Measurements from ENCODE around the gene GCNA.

GCNA gene, protein sequence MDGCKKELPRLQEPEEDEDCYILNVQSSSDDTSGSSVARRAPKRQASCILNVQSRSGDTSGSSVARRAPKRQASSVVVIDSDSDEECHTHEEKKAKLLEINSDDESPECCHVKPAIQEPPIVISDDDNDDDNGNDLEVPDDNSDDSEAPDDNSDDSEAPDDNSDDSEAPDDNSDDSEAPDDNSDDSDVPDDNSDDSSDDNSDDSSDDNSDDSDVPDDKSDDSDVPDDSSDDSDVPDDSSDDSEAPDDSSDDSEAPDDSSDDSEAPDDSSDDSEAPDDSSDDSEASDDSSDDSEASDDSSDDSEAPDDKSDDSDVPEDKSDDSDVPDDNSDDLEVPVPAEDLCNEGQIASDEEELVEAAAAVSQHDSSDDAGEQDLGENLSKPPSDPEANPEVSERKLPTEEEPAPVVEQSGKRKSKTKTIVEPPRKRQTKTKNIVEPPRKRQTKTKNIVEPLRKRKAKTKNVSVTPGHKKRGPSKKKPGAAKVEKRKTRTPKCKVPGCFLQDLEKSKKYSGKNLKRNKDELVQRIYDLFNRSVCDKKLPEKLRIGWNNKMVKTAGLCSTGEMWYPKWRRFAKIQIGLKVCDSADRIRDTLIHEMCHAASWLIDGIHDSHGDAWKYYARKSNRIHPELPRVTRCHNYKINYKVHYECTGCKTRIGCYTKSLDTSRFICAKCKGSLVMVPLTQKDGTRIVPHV

DNA sequence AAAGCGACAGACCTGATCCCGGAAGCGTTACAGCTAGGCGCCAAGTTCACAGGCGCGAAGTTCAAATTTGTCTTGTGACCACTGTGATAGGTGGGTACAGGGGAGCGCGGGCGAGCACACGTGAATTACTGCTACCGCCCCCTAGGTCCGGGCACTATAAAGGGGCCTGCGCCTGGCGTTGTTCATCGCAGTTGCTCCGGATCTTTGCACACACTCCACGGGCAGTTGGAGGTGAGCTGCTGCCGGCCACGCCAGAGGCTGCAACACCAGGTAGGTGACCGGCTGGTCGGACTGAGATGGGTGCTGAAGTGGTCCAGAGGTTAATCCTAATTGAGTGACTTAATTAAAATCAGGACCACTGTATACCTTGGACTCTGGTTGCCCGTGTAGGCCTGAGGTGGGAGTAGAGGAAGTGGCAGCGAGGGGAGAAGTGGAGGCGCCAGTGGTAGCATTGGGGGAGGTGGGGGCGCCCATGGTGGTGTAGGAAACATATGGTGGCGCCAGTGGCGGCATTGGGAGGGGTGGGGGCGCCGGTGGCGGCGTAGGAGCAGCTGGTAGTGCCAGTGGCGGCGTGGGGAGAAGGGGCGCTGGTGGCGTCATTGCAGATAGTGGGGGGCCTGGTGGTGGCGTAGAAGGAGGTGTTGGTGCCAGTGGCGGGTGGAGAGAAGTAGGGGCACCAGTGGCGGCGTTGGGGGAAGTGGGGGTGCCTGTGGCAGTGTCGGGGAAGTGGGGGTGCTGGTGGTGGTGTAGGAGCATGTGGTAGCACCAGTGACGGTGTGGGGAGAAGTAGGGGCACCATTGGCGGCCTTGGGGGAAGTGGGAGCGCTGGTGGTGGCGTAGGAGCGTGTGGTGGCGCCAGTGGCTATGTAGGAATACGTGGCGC is at the start of gene GCNA:
Gene GCNA, plus strand, starts transcription at position 185 of the 883 bp plus-strand sequence. CDS start 2,385 bp downstream, outside the sequence.
- no peak for DNase-seq (ENCODE audit: low read depth)

DNA sequence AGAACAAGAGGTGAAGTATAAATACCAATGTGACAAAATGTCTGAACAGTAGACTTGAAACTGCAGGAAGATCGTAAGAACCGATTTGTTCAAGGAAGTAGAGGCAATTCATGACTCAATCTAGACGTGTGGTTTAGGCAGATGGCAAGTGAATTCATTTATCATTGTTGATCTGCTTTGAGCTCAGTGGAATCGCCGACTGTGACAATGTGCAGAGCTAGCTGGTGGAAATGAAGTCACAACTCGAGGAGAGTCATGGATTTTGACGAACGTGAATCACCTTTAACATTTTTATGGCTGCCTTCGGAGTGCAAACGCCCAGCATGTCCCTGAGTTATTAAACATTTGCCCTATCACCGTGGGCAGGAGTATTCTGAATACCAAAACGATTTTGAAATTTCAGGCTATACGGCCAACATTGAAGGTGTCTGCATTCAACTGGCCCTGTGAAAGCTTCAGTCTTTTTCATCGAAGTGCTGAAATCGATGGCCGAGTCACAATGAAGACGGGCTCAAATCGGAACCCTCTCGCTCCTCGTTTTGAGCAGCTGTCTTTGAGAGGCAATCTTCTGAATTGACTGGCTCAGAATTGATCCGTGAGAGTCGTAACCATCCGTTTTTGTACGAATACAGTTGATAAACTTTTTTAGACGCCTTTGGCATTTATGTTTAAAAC is 46.0 kb upstream of the GCNA start:
- no peak for DNase-seq (ENCODE audit: low read depth)

DNA sequence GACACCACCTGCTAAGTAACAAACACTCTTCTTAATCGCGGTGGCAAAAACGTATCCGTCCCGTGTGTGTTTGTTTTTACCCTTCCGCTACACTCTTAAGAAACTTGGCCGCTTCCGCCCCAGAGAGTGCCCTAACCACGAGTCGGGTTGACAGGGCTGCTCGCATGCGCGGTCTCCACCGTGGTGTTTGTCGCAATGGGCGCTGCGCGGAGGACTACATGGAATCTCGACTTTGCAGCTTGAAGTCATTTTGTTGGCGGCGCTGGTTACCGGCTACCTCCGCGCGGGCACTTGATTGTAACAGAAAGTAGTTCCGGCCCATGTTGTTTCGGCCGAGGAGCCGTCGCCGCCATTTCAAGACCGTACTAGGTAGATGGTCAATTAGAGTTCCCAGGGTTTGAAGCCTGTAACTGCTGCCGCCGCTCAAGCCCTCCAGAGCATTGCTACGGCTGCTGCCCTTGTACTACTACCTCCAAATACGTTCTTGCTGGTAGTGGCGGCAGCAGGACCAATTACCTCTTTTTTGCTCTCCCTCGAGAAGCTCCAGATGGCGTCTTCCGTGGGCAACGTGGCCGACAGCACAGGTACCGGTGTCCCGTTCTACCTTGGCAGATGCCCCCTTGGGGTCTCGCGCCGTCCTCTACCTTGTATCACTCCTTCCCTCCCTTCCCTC is 45.3 kb upstream of the GCNA start, which contains the start of gene OGT:
Gene OGT, plus strand, starts transcription at position 352 of the 673 bp plus-strand sequence. Its CDS starts 196 bp downstream, at position 548.
- peak; percentile 86 for DNase-seq (ENCODE audit: low read depth)

DNA sequence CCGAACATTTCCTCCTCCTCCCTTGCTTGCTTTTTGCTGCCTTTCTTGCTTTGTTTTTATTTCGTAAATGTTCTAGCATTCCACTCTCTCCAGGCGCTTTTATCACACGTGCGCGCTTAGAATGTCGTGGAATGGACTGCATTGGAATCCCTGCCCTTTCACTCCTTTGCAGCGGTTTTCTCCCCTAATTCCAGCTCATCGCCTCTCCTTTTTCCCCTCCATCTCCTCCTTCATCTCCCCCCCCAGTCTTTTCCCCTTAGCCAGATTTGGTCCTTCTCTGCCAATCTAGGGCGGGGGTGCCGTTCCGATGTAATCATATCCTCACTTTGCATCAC is 44.8 kb upstream of the GCNA start:
- DNase-seq (ENCODE audit: low read depth) = no peak

DNA sequence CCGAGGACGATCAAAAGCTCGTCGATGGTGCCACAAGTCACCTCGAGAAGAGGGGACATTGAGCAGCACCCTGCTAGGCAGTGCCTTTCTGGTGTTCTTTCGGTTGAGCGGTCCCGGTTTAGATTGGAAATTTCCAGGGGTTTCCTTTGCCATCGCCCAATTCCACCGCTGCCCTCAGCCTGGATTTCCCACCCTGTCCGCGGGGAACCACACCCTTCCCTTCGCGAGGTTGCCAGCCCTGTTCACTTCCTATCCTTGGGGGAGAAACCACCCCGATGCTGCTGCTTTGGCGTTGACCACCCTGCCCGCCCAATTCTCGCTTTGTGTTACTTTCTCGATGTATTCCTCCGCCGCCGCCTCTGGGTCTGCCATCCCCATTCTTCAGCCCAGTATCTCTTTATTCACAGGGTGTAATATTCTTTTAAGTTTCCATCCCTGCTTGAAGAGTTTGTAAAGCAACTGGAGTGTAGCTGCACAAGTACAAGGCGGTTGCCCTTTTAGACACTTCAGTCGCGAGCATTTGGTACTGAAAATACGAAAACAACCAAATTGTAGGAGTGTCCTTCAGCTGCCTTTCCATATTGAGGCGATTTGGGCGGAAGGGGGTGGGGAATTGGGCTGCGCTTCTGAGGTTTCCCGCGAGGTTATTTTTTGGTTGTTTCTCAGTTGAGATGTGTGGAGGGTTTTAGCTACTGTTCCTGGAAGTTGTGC is 44.2 kb upstream of the GCNA start:
- no peak for DNase-seq (ENCODE audit: low read depth)

DNA sequence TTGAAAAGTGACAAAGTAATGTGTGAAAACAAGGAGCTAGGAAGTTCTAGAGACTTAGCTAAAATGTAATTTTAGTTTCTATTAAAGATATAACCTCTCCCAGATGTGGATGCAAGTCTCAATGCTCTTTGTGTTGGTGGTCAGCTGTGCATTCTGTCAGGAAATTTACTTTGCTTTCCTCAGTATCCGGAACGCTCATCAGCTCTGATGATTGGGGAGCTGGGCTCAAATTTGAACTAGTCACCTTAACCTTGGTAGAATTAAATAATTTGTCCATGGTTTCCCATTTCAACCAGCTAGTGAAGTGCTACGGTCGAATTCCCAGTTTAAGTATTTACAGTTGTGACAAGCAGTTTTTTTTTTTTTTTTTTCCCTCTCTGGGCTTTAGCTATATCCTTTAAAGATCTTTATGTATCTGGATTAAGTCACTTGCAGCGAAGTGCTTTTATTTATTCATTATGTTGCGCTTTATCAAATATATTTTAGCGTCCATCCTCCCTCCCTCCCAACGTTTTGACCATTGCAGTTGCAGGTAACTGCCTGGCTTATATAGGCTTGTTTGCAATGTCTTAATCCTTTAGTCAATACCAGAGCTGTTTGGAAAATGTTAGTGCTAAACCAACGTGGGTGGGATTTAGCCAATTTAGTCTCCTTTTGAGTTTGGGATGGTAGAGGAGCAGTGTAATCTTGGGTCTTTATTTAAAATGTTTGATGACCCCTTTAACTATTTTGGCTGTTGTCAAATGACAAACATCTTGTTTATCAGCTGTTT is 43.3 kb upstream of the GCNA start:
- no peak for DNase-seq (ENCODE audit: low read depth)

DNA sequence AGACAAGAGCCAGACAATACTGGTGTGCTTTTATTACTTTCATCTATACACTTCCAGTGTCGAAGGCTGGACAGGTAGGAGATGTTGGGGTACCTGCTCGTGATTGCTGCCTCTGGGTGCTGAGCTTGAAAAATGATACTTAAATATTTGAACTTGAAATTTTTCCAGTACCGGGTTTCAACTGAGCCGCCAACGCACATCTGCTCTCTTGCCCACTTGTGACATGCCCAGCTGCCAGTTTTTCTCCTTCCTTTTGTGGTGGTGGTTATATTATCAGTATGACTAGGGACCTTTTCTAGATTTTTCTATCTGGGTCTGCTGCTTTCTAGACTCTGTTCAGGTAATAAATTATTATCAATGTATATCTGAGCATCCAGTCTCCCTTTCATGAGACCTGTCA is 42.0 kb upstream of the GCNA start:
- no peak for DNase-seq (ENCODE audit: low read depth)

DNA sequence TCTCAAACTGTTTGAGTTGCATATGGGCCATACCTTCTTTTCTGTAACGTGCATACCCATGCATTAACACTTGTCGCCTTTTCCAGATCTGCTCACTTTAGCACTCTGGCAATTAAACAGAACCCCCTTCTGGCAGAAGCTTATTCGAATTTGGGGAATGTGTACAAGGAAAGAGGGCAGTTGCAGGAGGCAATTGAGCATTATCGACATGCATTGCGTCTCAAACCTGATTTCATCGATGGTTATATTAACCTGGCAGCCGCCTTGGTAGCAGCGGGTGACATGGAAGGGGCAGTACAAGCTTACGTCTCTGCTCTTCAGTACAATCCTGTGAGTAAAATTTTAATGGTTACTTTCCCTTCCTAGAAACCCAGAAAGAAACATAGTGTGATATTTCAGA is 40.5 kb upstream of the GCNA start:
- no peak for DNase-seq (ENCODE audit: low read depth)

DNA sequence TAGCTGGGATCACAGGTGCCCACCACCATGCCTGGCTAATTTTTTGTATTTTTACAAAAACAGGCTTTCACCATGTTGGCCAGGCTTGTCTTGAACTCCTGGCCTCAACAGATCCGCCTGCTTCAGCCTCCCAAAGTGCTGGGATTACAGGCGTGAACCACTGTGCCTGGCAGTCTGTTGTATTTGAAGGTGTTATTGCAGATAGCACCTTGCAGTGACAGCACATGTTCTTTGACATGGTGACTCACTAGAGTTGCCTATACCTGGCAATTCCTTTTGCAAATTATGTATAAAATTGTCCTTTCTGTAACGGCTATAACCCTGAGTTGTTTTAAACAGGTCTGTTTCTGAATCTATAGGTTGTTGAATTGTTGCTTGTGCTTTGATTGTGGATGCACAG is 37.4 kb upstream of the GCNA start:
- DNase-seq (ENCODE audit: low read depth) = no peak

DNA sequence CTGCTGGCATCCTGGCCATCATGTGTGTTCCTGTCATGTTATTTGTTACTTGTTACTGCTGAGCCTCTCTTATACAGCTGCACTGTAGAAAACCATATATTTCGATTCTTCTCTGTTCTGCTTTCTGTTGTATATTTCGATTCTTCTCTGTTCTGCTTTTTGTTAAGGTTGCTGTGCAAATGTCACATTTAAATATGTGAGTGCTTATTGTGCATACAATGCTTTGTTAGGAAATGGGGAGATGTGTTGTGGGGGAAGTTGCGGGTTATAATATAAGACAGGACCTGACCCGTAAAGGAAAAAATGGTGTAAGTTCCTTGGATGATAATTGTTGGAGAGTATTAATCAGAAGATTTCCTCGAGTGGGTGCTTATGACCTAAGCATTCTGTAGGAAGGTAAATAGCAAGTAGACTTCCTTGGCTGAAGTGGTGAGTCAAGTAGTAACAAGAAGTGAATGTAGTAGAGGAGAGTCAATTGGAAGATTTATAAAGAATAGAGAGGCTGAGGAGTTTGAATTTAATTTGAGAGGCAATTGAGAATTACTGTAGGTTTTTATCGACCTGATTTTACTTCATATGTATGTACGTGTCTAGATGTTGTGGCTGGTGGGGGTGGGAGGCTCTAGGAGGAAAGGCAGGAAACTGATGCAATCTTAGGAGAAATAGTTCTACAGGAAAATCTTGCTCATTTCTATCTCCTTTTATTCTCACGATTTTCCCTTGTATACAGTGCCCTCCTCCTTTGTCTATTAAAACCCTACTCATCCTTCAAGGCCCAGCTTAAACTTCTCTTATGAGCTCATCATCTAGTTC is 36.8 kb upstream of the GCNA start:
- DNase-seq (ENCODE audit: low read depth) = no peak

DNA sequence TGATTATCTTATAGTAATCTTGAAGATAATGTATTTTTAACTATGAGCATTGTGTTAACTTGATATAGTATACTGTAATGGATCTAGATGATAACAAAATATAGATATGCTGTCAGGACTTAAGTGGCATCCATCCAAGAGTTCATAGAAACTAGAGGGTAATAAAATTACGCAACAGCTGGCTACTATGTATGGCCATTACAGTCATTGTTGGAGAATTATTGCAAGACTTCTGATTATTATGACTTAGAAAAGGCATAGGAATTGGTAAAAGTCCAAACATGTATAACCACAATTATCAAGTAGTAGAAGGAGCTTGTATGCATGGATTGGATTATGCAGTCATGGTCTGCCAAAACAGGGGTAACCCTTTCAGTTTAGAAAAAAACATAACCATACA is 35.8 kb upstream of the GCNA start:
- no peak for DNase-seq (ENCODE audit: low read depth)

DNA sequence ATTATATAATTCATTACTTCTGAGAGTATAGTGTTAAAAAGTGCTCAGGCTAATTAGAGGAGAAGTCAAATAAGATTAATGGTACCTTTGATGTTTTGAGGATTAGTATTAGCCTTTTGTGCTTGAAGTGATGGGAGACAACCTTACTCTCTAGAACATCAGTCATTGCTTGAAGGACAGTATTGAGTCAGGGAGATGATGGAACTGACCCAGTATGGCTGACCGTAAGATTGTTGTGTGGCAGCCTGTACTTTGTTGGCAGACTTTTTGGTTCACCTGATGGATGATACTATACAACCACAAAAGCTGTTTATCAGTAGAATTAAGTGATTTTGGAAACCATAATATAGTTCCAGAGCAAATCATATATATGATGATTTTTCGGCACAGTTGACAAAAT is 35.4 kb upstream of the GCNA start:
- no peak for DNase-seq (ENCODE audit: low read depth)

DNA sequence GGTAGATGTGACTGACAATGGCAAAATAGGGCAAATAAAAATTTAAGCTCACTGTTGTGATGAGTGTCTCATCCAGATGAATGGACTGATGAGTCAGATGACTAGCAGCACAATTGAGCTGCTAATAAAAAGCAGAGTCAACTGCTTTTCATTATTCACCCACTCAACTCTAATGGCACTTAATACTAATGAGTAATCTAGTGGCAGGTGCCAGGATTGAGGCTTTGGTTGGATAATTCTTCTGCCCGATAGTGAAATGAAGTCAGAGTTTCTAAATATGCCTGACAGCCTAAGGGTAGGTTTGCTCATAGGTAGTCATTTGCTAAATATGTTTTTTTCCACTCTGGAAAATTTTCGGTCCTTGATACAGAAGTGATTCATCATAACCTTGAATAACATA is 34.9 kb upstream of the GCNA start:
- no peak for DNase-seq (ENCODE audit: low read depth)

DNA sequence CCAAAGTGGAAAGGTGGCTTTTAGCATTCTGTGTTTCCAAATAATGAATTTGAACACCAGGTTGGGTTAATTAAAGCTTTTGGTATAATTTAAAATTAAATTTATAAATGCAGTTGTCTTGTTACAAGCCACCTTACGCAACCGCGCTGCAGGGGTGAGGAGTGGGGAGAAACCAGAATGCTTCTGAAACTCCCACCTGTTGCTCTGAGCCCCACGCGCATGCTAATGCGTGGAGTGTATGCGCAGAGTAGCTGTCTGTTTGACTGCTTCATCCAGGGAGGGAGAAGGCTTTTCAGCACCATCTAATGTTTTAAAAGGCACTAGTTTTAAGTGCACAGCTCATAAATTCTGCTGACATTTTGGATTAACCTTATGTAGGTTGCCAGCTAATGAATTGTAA is 32.9 kb upstream of the GCNA start:
- DNase-seq (ENCODE audit: low read depth) = no peak

DNA sequence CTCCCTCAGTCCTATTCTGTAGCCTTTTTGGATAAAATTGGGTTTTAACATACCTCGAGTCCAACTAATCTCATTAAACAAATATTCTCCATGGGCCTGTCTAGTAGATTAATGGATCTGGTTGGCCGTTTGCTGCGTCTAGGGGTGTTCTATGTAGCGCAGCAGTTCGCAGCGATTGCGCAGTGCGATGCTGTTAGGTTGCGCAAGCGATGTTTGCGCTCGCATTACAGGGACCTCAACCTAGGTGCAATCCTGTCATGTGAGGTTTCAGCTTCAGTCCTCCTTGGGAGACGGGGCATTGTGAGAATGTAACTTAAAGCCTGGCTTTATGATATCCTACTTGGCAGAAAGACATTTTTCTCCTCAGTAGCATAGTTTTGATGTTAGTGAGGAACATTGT is 31.4 kb upstream of the GCNA start:
- no peak for DNase-seq (ENCODE audit: low read depth)

DNA sequence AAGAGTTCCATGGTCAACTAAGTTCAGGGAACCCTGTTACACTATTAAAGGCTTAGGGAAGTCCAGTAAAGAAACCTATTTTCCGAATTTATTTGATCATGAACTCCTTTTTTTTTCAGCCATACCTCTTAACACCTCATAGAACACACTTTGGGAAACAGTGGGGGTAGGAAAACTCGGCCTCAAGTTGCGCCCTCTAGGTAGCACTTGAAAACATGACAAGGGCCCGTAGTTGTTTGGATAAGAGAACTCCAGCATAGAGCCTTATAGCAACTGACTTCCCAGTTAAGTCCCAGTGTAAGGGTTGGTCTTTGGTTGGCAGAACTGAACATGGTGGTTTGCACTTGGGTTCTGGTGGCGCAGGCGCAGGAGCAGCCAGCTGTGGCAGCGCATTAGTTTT is 30.9 kb upstream of the GCNA start:
- no peak for DNase-seq (ENCODE audit: low read depth)

DNA sequence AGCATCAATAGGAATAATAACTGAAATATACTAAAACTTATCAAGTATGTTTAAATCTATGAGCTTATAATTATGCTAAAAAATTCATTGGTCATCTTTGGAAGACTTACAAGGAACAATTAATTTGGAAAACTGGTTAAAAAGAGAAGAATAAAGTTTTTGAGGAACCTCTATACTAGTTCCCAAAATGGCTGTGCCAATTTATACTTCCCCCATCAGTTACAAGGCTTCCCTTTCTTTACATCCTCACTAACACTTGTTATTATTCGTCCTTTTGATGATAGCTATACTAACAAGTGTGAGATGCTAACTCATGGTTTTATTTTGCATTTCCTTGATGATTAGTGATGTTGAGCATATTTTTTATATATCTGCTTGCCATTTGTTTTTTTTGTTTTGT is 28.3 kb upstream of the GCNA start:
- no peak for DNase-seq (ENCODE audit: low read depth)

DNA sequence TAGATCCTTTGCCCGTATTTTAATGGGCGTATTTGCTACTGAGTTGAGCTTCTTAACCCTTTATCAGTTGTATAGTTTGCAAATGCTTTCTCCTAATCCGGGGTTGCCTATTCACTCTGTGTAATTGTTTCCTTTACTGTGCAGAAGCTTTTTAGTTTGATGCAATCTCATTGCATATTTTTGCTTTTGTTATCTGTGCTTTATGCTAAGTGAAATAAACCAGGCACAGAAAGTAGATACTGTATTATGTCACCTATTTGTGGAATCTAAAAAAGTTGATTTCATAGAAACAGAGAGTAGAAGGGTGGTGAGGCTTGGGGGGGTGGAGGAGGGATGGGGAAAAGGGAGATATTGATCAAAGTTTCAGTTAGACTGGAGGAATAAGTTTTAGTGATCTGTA is 27.7 kb upstream of the GCNA start:
- DNase-seq (ENCODE audit: low read depth) = no peak

DNA sequence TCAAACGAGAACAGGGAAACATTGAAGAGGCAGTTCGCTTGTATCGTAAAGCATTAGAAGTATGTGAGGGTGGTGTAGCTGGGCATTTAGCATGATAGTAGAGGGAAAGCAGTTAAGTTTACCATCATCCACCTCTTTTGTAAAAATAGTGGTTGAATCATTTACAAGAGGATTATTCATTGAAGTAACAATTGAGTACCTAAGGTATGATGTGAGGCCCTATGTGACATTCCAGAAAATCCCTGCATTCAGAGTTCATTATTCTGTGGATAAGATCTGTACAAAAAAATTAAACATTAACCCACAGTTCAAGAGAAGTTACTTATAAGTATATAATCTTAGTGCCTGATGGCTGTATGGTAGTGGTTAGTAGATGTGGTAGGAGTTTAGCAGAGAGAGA is 22.2 kb upstream of the GCNA start:
- DNase-seq (ENCODE audit: low read depth) = no peak

Data from activated T-cell treated with anti-CD3 and anti-CD28 coated beads for 1 hour (primary cell).